ENCODE measurements around the gene KDM8. TPM values are rescaled to one million over a fixed set of nuclear protein-coding genes. Genes with fewer than 3 reads are reported as not detected.
A peak's percentile ranks its signal among the peaks of the same experiment; 100 is the strongest.
"Not testable (repeated sequence)": the region's sequence is repeated elsewhere in the genome, so short reads cannot be mapped to it uniquely, and the experiment has no call there.

KDM8 gene
- total and polyA plus RNA-seq, 3 donors from 2014 or later, result 5.7 to 14.7 (median 8.3) TPM

- no peaks in the 10 kb centered on the region for H3K27me3 ChIP-seq
- H3K36me3 ChIP-seq (ENCODE audit: low read depth, missing control alignments), result no peaks in the 10 kb centered on the region
- no peak for DNase-seq
- TF ChIP-seq, protein P1, sequence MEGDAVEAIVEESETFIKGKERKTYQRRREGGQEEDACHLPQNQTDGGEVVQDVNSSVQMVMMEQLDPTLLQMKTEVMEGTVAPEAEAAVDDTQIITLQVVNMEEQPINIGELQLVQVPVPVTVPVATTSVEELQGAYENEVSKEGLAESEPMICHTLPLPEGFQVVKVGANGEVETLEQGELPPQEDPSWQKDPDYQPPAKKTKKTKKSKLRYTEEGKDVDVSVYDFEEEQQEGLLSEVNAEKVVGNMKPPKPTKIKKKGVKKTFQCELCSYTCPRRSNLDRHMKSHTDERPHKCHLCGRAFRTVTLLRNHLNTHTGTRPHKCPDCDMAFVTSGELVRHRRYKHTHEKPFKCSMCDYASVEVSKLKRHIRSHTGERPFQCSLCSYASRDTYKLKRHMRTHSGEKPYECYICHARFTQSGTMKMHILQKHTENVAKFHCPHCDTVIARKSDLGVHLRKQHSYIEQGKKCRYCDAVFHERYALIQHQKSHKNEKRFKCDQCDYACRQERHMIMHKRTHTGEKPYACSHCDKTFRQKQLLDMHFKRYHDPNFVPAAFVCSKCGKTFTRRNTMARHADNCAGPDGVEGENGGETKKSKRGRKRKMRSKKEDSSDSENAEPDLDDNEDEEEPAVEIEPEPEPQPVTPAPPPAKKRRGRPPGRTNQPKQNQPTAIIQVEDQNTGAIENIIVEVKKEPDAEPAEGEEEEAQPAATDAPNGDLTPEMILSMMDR (IDR thresholded peaks at IDR 0.05), result no peak
- TF ChIP-seq POLR2A (IDR thresholded peaks at IDR 0.05), result no peak
- intact Hi-C loops (cut with DNase I; ENCODE audit: low total_unique reads), result no loop called here
- H3K9me3 ChIP-seq, result no peaks in the 10 kb centered on the region
- 30 to 36% methylated on average over 14 of the region's 14 CpGs for WGBS, 2 donors
- peaks cover 10% of the 10 kb centered on the region for H3K4me1 ChIP-seq
- peak overlapping the region; percentile 91 to 96 for H3K27ac ChIP-seq
- H3K4me3 ChIP-seq, result peak overlapping the region; percentile 58 to 75
Measured at GRCh38 chr16:27204312-27204915, 1.1 kb downstream of the KDM8 start.

- H3K9me3 ChIP-seq, result no peaks in the 10 kb centered on the region
- no peak for TF ChIP-seq POLR2A (IDR thresholded peaks at IDR 0.05)
- TF ChIP-seq, protein P1 (IDR thresholded peaks at IDR 0.05), result no peak
- H3K36me3 ChIP-seq (ENCODE audit: low read depth, missing control alignments), result no peaks in the 10 kb centered on the region
- WGBS, 2 donors, result 89 to 93% methylated on average over 6 to 10 of the region's 10 CpGs
- intact Hi-C loops (cut with DNase I; ENCODE audit: low total_unique reads), result no loop called here
- H3K4me1 ChIP-seq, result peaks cover 10% of the 10 kb centered on the region
- DNase-seq, result no peak
- no peak overlapping the region for H3K4me3 ChIP-seq
- no peaks in the 10 kb centered on the region for H3K27me3 ChIP-seq
- H3K27ac ChIP-seq, result no peak overlapping the region
Measured at GRCh38 chr16:27205423-27206065, 2.2 kb downstream of the KDM8 start.

DNA sequence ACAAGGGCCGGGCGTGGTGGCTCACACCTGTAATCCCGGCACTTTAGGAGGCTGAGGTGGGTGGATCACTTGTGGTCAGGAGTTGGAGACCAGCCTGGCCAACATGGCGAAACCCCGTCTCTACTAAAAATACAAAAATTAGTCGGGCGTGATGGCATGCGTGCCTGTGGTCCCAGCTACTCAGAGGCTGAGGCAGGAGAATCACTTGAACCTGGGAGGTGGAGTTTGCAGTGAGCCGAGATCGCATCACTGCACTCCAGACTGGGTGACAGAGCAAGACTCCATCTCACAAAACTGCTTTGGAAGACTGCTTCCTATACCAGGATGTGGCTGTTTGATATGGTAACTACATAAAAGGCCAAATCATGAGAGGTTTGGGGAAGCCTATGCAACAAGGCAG, 3.8 kb downstream of the KDM8 start:
- H3K36me3 ChIP-seq (ENCODE audit: low read depth, missing control alignments); H3K27ac ChIP-seq; H3K4me3 ChIP-seq; H3K27me3 ChIP-seq; H3K4me1 ChIP-seq; DNase-seq; intact Hi-C loops (cut with DNase I; ENCODE audit: low total_unique reads); H3K9me3 ChIP-seq: not testable (repeated sequence)
- WGBS, 2 donors, result 92 to 94% methylated on average over 10 of the region's 10 CpGs

- TF ChIP-seq, protein P1 (IDR thresholded peaks at IDR 0.05), result no peak
- no peak for TF ChIP-seq POLR2A (IDR thresholded peaks at IDR 0.05)
- 73 to 86% methylated on average over 7 to 8 of the region's 8 CpGs for WGBS, 2 donors
- no peak overlapping the region for H3K27ac ChIP-seq
- H3K4me1 ChIP-seq, result peaks cover 6% of the 10 kb centered on the region
- H3K9me3 ChIP-seq, result no peaks in the 10 kb centered on the region
- H3K27me3 ChIP-seq, result no peaks in the 10 kb centered on the region
- DNase-seq, result no peak
- H3K36me3 ChIP-seq (ENCODE audit: low read depth, missing control alignments), result no peaks in the 10 kb centered on the region
- intact Hi-C loops (cut with DNase I; ENCODE audit: low total_unique reads), result no loop called here
- H3K4me3 ChIP-seq, result no peak overlapping the region
Measured at GRCh38 chr16:27208081-27208680, 4.9 kb downstream of the KDM8 start.

DNA sequence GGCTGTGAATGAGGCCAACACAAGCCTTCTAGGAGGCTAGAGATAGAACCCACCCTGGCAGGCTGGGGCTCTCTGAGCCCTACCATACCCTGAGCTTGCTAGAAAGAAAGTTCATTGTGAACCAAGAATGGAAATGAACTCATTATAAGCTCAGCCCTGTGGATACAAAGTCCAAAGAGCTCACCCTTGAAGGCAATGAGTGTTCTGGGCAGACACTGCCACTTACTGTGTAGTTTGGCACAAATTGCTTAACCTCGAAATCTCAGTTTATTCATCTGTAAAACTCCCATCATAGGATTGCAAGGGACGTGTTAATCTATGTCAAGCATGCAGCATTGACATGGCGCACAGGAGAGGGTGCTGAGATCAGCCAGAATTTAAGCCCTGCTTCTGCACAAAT, 5.5 kb downstream of the KDM8 start:
- WGBS, 2 donors, result 84 to 97% methylated on average over 3 of the region's 3 CpGs
- no peaks in the 10 kb centered on the region for H3K36me3 ChIP-seq (ENCODE audit: low read depth, missing control alignments)
- TF ChIP-seq POLR2A (IDR thresholded peaks at IDR 0.05), result no peak
- TF ChIP-seq, protein P1 (IDR thresholded peaks at IDR 0.05), result no peak
- H3K9me3 ChIP-seq, result no peaks in the 10 kb centered on the region
- no peaks in the 10 kb centered on the region for H3K27me3 ChIP-seq
- peaks cover 6% of the 10 kb centered on the region for H3K4me1 ChIP-seq
- no peak overlapping the region for H3K4me3 ChIP-seq
- intact Hi-C loops (cut with DNase I; ENCODE audit: low total_unique reads), result no loop called here
- no peak for DNase-seq
- H3K27ac ChIP-seq, result no peak overlapping the region
